ENCODE measurements around the gene SRSF12. TPM values are rescaled to one million over a fixed set of nuclear protein-coding genes. Genes with fewer than 3 reads are reported as not detected.
A peak's percentile ranks its signal among the peaks of the same experiment; 100 is the strongest.
"Not testable (repeated sequence)": the region's sequence is repeated elsewhere in the genome, so short reads cannot be mapped to it uniquely, and the experiment has no call there.

SRSF12 gene
- total and polyA plus RNA-seq, 5 experiments from 2014 or later: 0.05 to 0.20 TPM; not detected in 3

GRCh38 chr6:89064931-89065330 lies 52.9 kb downstream of the SRSF12 start:
- ATAC-seq, H3K27me3 Mint-ChIP-seq, H3K4me3 Mint-ChIP-seq, H3K27ac Mint-ChIP-seq, POLR2A ChIA-PET, H3K36me3 Mint-ChIP-seq, H3K9me3 Mint-ChIP-seq, DNase-seq, H3K4me1 Mint-ChIP-seq: not testable (repeated sequence)

- POLR2A ChIA-PET: no interaction called here
- DNase-seq: no peak
- Mint-ChIP-seq H3K4me1 (no peaks in the 10 kb centered on the region), H3K9me3 (no peaks in the 10 kb centered on the region), H3K36me3 (no peaks in the 10 kb centered on the region), H3K27ac (no peak overlapping the region), H3K4me3 (no peak overlapping the region), H3K27me3 (peaks cover 0 to 3% (median 0%) of the 10 kb centered on the region in 5 donors)
- no peak for ATAC-seq
These were observed 54.0 kb downstream of the SRSF12 start for GRCh38 chr6:89063881-89064280.

GRCh38 chr6:89059227-89059626 lies 58.6 kb downstream of the SRSF12 start:
- no peak overlapping the region for H3K27ac Mint-ChIP-seq
- no peaks in the 10 kb centered on the region for H3K36me3 Mint-ChIP-seq
- no peaks in the 10 kb centered on the region for H3K27me3 Mint-ChIP-seq
- peaks cover 0 to 4% (median 0%) of the 10 kb centered on the region in 9 donors for H3K9me3 Mint-ChIP-seq
- no peak for DNase-seq
- H3K4me1 Mint-ChIP-seq: no peaks in the 10 kb centered on the region
- H3K4me3 Mint-ChIP-seq: no peak overlapping the region
- POLR2A ChIA-PET: no interaction called here
- ATAC-seq: no peak

GRCh38 chr6:89058627-89059026 lies 59.2 kb downstream of the SRSF12 start:
- Mint-ChIP-seq H3K4me1 (no peaks in the 10 kb centered on the region), H3K27me3 (no peaks in the 10 kb centered on the region), H3K4me3 (no peak overlapping the region), H3K27ac (no peak overlapping the region), H3K36me3 (no peaks in the 10 kb centered on the region), H3K9me3 (peaks cover 0 to 4% (median 0%) of the 10 kb centered on the region in 9 donors)
- no peak for DNase-seq
- no peak for ATAC-seq
- POLR2A ChIA-PET: no interaction called here

GRCh38 chr6:89057759-89058158 lies 60.1 kb downstream of the SRSF12 start:
- DNase-seq (no peak), ATAC-seq (no peak)
- Mint-ChIP-seq H3K27ac (no peak overlapping the region), H3K4me3 (no peak overlapping the region), H3K36me3 (no peaks in the 10 kb centered on the region), H3K27me3 (no peaks in the 10 kb centered on the region), H3K4me1 (no peaks in the 10 kb centered on the region), H3K9me3 (peaks cover 0 to 4% (median 0%) of the 10 kb centered on the region in 9 donors)
- POLR2A ChIA-PET: no interaction called here

- Mint-ChIP-seq H3K27ac (peak overlapping the region in 1 of 10 donors; percentile 25), H3K9me3 (peaks cover 0 to 4% (median 0%) of the 10 kb centered on the region in 9 donors), H3K36me3 (no peaks in the 10 kb centered on the region), H3K27me3 (no peaks in the 10 kb centered on the region), H3K4me1 (peaks cover 4 to 19% (median 10%) of the 10 kb centered on the region in 4 donors), H3K4me3 (no peak overlapping the region)
- POLR2A ChIA-PET: no interaction called here
- ATAC-seq: no peak
- DNase-seq: no peak
These were observed 63.7 kb downstream of the SRSF12 start for GRCh38 chr6:89054208-89054607.

GRCh38 chr6:89051676-89052075 lies 66.2 kb downstream of the SRSF12 start:
- POLR2A ChIA-PET: interaction anchor here (0.9 kb wide), 1 partner anchor 27 kb away, joined by 3 read pairs; no protein-coding TSS in a partner anchor

GRCh38 chr6:89050697-89051096 lies 67.2 kb downstream of the SRSF12 start:
- H3K36me3 Mint-ChIP-seq: no peaks in the 10 kb centered on the region
- DNase-seq (no peak), ATAC-seq (no peak)
- peak overlapping the region in 3 of 10 donors; percentile 33 to 43 (median 37) for H3K27ac Mint-ChIP-seq
- H3K4me1 Mint-ChIP-seq: peaks cover 4 to 23% (median 10%) of the 10 kb centered on the region in 4 donors
- POLR2A ChIA-PET: interaction anchor here (0.8 kb wide), 1 partner anchor 30 kb away, joined by 3 read pairs; the partner anchor contains the start of gene PNRC1
- H3K27me3 Mint-ChIP-seq: no peaks in the 10 kb centered on the region
- peaks cover 0 to 4% (median 0%) of the 10 kb centered on the region in 9 donors for H3K9me3 Mint-ChIP-seq
- no peak overlapping the region for H3K4me3 Mint-ChIP-seq

More at GRCh38 chr6:89051676-89052075, 66.2 kb downstream of the SRSF12 start:
- H3K27ac Mint-ChIP-seq: peak overlapping the region in 6 of 10 donors; percentile 0 to 77 (median 48)
- no peaks in the 10 kb centered on the region for H3K36me3 Mint-ChIP-seq
- no peaks in the 10 kb centered on the region for H3K27me3 Mint-ChIP-seq
- peak in 1 of 10 donors; percentile 9 for DNase-seq
- ATAC-seq: peak in 1 of 2 donors; percentile 27
- peaks cover 4 to 23% (median 10%) of the 10 kb centered on the region in 4 donors for H3K4me1 Mint-ChIP-seq
- H3K9me3 Mint-ChIP-seq: peaks cover 0 to 4% (median 0%) of the 10 kb centered on the region in 9 donors
- H3K4me3 Mint-ChIP-seq: no peak overlapping the region

GRCh38 chr6:89050155-89050554 lies 67.7 kb downstream of the SRSF12 start:
- no peak for DNase-seq
- Mint-ChIP-seq H3K27ac (peak overlapping the region in 2 of 10 donors; percentile 37 to 43), H3K4me3 (no peak overlapping the region), H3K9me3 (peaks cover 0 to 4% (median 0%) of the 10 kb centered on the region in 9 donors), H3K27me3 (no peaks in the 10 kb centered on the region), H3K36me3 (no peaks in the 10 kb centered on the region), H3K4me1 (peaks cover 4 to 23% (median 10%) of the 10 kb centered on the region in 4 donors)
- POLR2A ChIA-PET: interaction anchor here (0.8 kb wide), 1 partner anchor 31 kb away, joined by 3 read pairs; the partner anchor contains the start of gene PNRC1
- ATAC-seq: no peak

- POLR2A ChIA-PET: no interaction called here
- ATAC-seq (no peak), DNase-seq (no peak)
- Mint-ChIP-seq H3K36me3 (no peaks in the 10 kb centered on the region), H3K4me3 (no peak overlapping the region), H3K27ac (peak overlapping the region in 2 of 10 donors; percentile 8 to 38), H3K4me1 (peaks cover 4 to 29% (median 10%) of the 10 kb centered on the region in 4 donors), H3K27me3 (no peaks in the 10 kb centered on the region), H3K9me3 (peaks cover 0 to 2% (median 0%) of the 10 kb centered on the region in 9 donors)
These were observed 68.9 kb downstream of the SRSF12 start for GRCh38 chr6:89048985-89049384.

- Mint-ChIP-seq H3K9me3 (no peaks in the 10 kb centered on the region), H3K27me3 (no peaks in the 10 kb centered on the region), H3K4me1 (peaks cover 4 to 29% (median 10%) of the 10 kb centered on the region in 4 donors), H3K27ac (peak overlapping the region in 1 of 10 donors; percentile 8), H3K36me3 (no peaks in the 10 kb centered on the region), H3K4me3 (no peak overlapping the region)
- ATAC-seq: no peak
- POLR2A ChIA-PET: no interaction called here
- no peak for DNase-seq
These were observed 69.5 kb downstream of the SRSF12 start for GRCh38 chr6:89048288-89048923.

- POLR2A ChIA-PET: interaction anchor here (1.0 kb wide), 1 partner anchor 33 kb away, joined by 3 read pairs; the partner anchor contains the start of gene PNRC1
These were observed 70.4 kb downstream of the SRSF12 start for GRCh38 chr6:89047473-89047872.

More at GRCh38 chr6:89047473-89047872, 70.4 kb downstream of the SRSF12 start:
- ATAC-seq (no peak), DNase-seq (no peak)
- Mint-ChIP-seq H3K27me3 (no peaks in the 10 kb centered on the region), H3K4me1 (peaks cover 7 to 34% (median 14%) of the 10 kb centered on the region in 4 donors), H3K9me3 (no peaks in the 10 kb centered on the region), H3K27ac (no peak overlapping the region), H3K4me3 (no peak overlapping the region), H3K36me3 (no peaks in the 10 kb centered on the region)
